HG03280 (cell line): Measurements from ENCODE around the gene SLC35E3.

Source experiments
- ATAC-seq: cut with Tn5 transposase; IDR thresholded peaks from one replicate; pipeline ENCODE4 v1.9.1; 2021; ENCODE audit warnings: mild to moderate bottlenecking, moderate library complexity; ENCODE audit not compliant: unreplicated experiment

The SLC35E3 gene

DNA sequence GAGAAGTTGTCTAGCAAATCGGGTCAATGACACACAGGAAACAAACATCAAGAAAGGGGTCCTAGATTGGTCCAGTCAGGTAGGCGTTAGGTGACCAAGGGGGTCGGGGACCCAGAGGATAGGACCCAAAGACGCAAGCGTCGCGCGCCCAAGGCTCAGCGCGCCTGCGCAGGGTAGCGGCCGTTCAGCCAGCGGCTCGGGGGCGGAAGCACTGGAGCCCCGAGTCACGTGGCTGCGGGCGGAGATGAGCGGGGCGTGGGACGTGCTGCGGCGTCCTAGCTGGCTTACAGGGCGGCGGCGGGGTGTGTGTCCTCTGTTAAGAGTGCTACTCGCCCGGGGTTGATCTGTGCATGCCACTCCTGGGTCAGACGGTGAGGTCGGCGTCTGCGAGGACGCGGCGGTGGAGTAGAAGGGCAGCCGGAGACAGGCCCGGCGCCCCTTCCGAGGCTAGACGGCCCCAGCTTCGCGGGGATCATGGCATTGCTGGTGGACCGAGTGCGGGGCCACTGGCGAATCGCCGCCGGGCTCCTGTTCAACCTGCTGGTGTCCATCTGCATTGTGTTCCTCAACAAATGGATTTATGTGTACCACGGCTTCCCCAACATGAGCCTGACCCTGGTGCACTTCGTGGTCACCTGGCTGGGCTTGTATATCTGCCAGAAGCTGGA is at the start of gene SLC35E3:
Gene SLC35E3 (plus strand): TSS at position 273 of the 668 bp plus-strand sequence. CDS start 202 bp downstream, at position 475.
- peak; percentile 99 for ATAC-seq

DNA sequence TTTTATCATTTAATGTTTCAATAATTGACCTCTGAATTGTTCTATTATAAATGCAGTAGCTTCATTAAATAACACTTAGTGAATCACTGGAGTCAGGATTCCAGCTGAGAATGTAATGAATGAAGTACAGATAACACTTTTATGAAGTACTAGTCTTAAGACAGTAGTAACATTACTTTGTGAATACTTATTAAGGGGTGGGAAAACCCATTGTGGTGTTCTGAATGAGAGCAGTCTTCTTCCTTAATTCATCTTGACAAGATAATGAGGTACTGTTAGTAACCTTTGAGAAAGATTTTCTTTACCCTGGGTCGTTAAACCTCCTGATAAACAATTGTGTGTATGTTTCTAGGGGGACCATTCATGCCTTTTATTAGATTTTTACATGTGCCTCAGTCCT is 46.5 kb upstream of the SLC35E3 start:
- no peak for ATAC-seq

DNA sequence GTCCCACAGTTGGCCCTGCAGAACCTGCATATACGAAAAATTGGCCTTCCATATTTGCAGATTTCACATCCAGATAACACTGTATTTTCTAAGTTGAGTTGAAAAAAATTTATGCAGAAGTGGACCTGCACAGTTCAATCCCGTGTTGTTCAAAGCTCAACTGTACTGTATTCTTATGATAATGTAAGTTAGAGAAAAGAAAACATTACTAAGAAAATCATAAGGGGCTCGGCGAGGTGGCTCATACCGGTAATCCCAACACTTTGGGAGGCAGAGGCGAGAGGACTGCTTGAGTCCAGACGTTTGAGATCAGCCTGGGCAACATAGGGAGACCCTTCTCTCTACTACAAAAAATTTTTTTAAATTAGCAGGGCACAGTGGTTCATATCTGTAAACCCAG is 18.2 kb upstream of the SLC35E3 start:
- ATAC-seq = no peak

DNA sequence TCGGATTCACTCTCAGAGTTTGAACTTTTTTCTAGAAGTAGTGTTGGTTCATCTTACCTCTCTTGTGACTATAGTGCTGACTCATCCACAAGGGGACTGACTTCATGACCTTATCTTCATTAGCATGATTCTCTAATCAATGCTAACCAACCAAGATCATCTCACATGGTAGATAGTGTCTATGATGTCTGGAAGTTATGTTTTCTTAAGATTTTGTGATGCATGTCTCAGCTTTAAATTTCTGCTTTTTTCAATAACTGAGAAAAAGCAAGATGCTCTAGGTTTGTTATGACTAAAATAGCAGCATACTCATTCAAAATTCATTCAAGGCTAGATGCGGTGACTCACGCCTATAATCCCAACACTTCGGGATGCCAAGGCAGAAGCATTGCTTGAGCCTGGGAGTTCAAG is 12.3 kb upstream of the SLC35E3 start:
- ATAC-seq = no peak

DNA sequence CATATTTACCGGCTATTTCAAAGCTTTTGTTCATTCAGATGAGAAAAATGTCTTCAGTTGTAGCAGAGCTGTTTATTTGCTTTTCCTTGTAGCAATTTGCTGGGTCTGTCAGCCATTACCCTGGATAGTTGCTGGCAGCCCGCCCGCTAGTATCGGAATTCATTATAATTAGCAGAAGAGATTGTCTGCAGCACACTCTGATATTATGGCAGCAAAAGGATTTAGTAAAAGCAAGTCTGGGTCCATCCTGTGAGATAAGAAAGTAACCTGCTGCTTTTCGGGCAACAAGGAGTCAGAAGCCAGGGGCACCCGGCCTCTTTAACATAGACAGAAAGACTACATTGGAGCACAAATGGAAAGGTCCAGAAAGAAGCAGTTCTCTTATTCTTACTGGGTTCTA is 6.1 kb upstream of the SLC35E3 start:
- ATAC-seq = no peak

DNA sequence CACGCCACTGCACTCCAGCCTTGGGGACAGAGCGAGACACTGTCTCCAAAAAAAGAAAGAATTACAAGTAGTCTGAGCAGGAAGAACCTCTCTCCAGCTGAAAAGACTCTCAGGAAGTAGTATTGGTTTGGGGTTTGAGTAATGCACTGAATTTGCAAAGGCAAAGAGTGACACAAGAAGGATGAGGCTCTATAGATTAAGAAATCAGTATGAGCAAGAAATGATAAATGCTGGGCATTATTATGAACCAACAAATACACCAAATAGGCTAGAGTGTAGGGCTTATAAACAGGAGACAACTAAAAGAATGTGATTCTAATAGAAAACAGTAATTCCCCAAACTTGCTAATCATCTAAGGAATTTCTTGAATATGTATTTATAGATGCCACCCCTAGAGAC is 2.6 kb upstream of the SLC35E3 start:
- no peak for ATAC-seq

DNA sequence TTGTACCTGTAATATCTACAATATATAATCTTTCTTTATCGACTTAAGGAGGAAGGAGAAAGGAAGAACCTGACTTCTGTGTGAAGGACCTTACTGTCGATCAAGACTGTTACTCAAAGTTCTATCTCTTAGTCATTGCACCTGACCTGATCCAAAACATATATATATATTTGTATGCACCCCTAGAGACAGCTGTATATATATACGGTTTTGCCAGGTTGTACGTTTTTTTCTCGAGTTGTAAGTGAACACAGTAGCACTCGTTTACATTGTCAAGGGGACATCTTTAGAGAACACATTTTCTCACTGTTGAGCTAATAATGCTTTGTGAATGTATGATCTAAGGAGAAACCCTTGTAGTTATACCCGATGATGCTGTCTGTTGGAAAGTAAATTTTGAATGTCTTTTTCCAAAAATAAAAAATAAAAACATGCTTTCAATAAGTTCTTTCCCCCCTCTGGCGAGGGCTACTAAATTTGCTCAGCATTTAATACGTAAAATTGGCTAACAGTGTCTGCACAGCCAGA is 536 bp upstream of the SLC35E3 start:
- ATAC-seq = no peak

DNA sequence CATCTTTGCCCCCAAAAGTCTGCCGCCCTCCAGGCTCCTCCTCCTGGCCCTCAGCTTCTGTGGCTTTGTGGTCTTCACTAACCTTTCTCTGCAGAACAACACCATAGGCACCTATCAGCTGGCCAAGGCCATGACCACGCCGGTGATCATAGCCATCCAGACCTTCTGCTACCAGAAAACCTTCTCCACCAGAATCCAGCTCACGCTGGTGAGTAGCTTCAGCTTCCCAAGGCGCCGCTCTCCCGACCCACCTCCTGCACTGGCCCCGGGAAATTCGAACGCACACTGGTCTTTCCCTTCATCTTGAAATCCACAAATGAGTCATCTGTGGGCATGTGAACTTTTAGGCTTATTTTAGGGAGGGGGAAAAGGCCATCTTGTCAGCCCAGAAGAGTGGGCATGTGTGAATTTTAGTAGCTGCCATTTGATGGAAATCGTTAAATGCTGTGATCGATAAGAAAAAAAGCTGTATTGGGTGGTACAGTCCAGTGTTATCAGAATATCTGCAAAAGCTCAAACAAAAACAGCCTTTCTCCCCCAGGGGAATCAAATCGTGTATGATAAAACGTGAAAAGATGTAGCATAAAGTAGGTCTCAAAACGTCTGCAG is 700 bp downstream of the SLC35E3 start:
- ATAC-seq = peak; percentile 23

DNA sequence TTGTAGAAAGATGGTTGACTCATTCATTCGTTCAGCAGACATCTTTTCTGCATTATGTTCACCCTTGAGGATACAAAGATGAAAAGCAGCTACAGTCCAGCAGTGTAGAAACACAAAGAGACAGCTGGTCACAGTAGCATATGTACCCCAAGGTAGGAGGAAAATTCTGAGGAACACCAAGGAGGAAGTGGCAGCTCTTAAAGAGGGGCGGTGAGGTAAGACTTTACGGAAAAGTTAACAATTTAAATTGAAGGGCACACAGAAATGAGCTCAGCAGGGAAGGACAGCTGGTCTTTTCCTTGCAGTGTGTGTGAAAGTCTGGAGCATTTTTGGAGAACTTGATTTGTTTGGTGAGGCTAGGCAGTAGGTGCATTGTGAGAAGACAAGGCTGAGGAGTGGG is 3.5 kb downstream of the SLC35E3 start:
- no peak for ATAC-seq

DNA sequence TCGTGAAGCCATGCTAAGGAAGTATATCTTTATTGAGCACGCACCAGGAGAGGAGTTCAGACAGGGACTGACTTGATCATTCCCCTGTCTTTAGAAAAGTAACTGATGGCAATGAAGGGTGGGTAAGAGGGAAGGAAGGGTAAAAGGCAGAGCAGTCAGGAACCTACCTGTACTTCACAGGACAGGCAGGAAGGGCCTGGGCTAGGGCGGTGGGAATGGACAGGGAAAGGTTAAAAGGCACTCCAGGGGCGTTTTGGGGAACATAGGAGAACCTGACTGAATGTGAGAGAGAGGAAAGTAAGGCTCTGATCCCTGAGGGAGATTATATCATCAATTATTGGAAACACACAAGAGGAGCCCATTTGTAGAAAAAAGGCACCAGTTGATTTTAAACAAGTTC is 3.9 kb downstream of the SLC35E3 start:
- ATAC-seq = no peak

DNA sequence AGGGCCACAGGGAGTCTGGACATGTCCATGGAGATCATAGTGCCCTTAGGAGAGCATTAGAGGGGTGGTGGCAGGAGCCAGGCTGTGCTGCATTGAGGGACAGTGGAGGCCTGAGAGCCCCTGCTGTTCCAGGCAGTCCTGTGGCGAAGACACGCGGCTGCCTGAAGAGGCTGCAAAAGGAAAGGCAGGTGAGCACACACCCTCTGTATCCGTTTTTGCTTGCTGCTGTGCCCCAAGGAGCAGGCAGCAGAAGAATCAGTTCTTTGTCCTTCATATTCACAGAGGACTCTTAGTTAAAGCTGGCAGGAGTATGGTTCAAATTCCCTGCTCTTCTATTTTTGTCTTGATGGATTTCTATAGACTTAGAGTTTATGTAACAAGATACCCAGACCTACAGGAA is 4.5 kb downstream of the SLC35E3 start:
- ATAC-seq = no peak

DNA sequence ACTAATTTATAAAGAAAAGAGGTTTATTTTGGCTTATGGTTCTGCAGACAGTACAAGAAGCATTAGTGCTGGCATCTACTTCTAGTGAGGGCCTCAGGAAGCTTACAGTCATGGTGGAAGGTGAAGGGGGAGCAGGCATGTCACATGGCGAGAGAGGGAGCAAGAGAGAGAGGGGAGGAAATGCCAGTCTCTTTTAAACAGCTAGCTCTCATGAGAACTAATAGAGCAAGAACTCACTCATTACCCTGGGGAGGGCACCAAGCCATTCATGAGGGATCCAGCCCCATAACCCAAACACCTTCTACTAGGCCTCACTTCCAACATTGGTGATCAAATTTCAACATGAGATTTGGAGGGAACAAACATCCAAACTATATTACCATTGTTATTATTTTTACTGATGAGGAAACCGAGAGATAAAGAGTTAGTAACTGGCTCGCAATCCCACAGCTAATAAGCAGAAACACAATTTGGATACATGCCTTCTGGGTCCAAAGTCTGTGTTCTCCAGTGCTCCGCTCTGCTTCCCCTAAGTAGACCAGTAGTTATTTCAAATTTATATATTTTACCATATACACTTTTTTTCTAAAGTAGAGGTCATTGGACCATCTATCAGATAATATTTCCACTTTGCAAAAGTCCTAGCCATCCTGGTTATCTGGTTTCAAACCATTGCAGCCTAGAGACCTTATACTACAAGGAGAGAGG is 9.7 kb downstream of the SLC35E3 start:
- ATAC-seq = no peak

DNA sequence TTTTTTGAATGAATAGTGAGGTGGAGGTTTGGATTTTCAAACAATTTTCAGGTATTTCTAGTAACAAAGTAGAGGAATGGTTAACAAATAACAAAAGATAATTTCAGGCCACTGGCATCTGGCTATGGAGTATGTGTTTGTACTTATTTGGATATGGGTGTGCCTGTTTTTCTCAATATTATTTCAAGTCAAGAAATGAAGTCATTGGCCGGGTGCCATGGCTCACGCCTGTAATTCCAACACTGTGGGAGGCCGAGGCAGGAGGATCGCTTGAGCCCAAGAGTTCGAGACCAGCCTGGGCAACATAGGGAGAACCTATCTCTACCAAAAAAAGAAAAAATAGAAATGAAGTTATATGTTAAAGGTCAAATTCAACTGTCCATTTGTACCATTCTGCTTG is 13.9 kb downstream of the SLC35E3 start:
- no peak for ATAC-seq

DNA sequence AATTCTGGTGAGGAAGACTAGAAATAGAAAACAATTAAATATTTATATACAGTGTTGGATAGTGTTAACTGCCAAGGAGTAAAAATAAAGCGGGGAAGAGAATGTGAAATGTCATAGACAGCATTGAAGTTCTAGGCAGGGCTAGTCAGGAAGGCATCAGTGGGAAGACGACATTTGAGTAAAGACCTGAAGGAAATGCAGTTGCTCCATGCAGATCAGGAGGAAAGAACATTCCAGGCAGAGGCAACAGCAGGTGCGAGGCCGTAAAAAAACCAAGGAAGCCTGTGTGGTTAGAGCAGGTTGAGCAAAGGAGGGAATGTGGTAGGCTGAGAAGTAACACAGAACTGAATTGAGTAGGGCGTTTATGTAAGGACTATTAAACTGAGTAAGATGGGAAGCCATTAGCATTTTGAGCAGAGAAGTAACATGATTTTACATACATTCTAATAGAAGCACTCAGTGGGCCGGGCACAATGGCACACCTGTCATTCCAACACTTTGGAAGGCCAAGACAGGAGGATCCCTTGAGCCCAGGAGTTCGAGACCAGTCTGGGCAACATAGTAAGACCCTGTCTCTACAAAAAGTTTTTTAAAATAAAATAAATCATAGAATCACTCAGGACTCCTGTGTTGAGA is 14.9 kb downstream of the SLC35E3 start:
- ATAC-seq = no peak

DNA sequence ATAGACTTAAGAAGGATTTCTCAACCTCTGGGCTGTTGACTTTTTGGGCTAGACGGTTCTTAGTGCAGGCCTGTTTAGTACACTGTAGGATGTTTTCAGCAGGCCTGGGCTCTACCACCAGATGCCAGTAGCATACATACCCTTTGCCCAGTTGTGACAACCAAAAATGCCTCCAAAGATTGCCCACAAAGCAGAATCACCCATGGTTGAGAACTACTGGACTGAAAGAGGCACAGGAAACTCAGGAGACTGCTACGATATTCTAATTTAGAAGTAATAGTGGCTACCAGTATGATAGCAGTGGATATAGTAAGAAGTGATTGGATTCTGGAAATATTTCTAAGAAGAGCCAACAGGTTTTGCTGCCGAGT is 15.5 kb downstream of the SLC35E3 start:
- no peak for ATAC-seq

DNA sequence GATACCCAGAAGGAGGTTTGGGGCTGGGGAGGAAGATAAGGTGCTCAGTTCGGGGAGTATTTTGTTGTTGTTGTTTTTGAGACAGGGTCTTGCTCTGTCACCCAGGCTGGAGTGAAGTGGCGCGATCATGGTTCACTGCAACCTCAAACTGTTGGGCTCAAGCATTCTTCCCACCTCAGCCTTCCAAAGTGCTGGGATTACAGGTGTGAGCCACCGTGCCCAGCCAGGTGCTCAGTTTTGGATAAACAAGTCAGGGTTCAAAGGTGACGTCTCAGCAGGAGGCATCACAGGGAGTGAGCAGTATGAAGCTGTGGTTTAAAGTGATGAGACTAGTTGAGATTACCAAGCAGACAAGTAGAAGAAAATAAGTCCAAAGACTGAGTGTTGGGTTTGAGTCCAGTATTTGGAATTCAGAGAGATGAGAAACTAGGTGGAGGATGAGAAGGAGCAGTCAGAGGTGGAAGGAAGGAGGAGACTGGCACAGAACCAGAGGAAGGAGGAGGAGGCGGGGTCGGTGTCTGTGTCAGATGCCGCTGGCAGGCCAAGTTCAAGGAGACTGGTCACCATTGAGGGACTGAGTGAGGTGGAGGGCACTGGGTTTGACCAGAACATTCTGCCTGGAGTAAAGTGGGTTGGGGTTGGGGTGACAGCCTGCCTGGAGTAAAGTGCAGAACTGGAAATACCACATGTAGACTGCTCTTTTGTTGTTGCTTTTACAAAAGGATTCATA is 16.1 kb downstream of the SLC35E3 start:
- ATAC-seq = no peak

DNA sequence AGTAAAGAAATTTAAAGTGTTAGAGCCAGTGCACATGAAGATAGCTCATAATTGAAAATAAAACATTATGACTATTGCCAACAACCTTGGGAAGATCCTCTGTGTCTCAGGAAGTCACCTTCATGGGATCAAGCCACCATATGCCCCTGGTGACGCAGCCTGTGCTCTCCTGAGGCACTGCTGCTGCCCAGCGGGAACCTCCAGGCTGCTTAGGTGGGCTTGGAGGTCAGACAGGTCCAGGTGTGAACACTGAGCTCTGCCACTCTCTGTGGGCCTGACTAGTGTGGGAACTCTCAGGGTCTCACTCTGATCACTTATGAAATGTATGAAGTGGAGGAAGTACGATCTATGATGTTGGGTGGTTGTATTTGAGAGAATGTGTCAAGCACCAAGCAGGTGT is 16.7 kb downstream of the SLC35E3 start:
- ATAC-seq = no peak

DNA sequence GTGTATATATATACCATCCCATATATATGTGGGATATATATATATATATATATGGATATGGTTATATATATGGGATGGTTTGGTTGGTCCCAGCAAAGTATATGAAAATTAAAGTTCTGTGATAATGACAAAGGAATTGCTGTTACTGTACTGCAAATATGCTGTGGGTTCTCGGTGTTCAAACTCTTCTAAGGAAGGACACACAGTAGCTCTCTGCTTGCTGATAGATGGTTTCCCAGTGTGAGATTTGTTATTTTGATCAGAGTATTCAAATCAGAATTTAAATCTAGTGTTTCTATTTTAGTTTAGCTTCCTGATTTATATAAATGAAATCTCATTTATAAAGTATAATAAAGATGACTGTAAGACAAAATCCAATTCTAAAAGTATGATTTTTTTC is 19.7 kb downstream of the SLC35E3 start:
- ATAC-seq = no peak

DNA sequence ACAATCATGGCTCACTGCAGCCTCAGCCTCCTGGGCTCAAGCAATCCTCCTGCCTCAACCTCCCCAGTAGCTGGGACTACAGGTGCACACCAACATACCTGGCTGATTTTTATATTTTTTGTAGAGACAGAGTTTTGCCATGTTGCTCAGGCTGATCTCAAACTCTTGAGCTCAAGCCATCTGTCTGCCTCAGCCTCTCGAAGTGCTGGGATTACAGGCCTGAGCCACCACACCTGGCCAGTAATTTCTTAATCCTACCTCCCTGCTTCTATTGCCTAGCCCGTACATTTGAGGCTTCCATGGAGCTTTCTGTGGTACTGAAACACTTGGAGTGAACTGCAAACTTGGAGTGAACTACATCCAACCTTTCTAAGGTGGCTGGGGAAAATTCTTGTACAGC is 20.7 kb downstream of the SLC35E3 start:
- no peak for ATAC-seq

DNA sequence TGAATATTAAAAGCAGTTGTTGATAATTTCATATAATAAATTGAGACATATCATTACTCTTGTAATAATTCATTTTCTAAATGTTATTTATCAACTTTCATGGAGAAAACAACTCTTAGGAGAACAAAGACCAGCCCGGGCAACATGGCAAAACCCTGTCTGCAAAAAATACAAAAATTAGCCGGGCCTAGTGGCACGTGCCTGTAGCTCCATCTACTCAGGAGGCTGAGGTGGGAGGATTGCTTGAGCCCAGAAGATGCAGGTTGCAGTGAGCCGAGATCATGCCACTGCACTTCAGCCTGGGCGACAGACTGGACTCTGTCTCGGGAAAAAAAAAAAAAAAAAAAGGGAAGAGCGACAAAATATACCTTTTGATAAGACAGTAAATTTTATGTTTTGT is 21.2 kb downstream of the SLC35E3 start:
- no peak for ATAC-seq

DNA sequence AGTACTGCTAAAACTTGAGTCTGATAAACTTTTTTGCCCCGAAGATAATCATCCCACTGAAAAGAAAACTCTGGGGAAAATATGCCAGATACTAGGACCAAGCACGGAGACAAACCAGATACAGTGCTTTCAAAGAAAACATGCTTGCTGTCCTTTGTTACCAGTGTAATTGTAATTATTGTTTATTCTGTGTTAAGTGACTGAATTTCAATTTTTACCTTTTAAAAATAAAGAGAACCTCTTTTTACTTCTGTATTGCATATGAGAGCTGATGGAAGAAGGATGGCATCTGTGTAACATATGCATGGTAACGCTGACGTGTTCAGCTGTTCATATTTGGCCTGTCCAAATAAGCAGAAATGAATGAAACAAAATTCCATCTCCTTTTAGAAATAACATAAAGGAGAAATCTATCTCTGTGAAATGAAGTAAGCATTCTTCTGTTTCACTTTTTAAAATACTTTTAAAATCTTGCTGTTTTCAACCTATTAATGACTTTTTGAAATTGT is 22.5 kb downstream of the SLC35E3 start:
- no peak for ATAC-seq
